Sigmoid colon (tissue), 4 donors: ENCODE data around the gene FAM168A.

Experiments
- EP300 ChIP-seq, 4 donors: sonication (generic); formaldehyde crosslinking; IDR thresholded peaks; one replicate each; pipeline ENCODE4 v1.6.1; 2017; ENCODE audit warnings: antibody characterized with exemption in 4 of 4
- POLR2A ChIP-seq, 2 donors: fragments of 450-650 bp; IDR thresholded peaks; one replicate each; pipeline ENCODE4 v1.6.1; 2016; ENCODE audit warnings: antibody characterized with exemption in 2 of 2, mild to moderate bottlenecking in 2 of 2, moderate library complexity in 2 of 2
- TF ChIP-seq, protein P1 (sequence below), 4 experiments: fragments of 450-650 bp in 3 of 4; fragments of 200-600 bp in 1 of 4; IDR thresholded peaks; one replicate each; pipeline ENCODE4 v1.5.1; 2016 to 2019; ENCODE audit warnings: antibody characterized with exemption in 4 of 4, mild to moderate bottlenecking in 3 of 4, moderate library complexity in 2 of 4

DNA sequence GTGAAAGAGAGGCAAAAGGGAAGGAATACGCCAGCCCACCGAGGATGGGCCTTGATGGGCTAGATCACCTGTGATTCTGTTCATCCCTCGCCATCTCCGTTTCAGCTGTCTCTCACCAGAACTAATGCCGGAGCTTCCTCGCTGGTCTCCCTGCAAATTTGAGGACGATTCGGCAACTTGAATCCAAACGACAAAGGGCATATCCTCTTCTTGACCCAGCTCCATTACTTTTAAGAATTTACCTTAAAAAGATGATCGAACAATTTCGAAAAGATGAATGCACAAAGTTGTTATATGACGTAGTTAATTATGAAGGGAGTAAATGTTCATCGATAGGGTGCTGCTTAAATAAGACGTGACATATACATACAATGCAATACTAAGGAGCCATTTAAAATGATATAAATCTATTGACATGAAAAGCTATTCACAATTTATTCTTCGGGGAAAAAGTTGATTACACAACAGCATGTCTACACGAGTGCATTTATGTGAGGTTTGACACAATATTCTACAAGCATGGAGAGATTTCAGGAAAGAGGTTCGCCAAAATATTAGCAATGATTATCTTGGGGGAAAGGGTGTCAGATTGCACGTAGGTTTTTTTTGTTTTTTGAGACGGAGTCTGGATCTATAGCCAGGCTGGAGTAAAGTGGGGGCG, 937 bp upstream of the FAM168A start:
- TF ChIP-seq, protein P1, sequence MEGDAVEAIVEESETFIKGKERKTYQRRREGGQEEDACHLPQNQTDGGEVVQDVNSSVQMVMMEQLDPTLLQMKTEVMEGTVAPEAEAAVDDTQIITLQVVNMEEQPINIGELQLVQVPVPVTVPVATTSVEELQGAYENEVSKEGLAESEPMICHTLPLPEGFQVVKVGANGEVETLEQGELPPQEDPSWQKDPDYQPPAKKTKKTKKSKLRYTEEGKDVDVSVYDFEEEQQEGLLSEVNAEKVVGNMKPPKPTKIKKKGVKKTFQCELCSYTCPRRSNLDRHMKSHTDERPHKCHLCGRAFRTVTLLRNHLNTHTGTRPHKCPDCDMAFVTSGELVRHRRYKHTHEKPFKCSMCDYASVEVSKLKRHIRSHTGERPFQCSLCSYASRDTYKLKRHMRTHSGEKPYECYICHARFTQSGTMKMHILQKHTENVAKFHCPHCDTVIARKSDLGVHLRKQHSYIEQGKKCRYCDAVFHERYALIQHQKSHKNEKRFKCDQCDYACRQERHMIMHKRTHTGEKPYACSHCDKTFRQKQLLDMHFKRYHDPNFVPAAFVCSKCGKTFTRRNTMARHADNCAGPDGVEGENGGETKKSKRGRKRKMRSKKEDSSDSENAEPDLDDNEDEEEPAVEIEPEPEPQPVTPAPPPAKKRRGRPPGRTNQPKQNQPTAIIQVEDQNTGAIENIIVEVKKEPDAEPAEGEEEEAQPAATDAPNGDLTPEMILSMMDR (IDR thresholded peaks at IDR 0.05), result no peak
- no peak for TF ChIP-seq POLR2A (IDR thresholded peaks at IDR 0.05)
- no peak for TF ChIP-seq EP300 (IDR thresholded peaks at IDR 0.05)
